OCI-LY1 (cell line): ENCODE data around the gene LPCAT2.

Experiments used
- H2AFZ ChIP-seq: fragments of 200-600 bp; sonication (generic), shearing (Covaris generic); 2 replicates; pipeline ENCODE4 v1.6.0; 2014; ENCODE audit warnings: antibody characterized with exemption, mild to moderate bottlenecking, low read length
- H3F3A ChIP-seq: fragments of 200-600 bp; sonication (generic), shearing (Covaris generic); 2 replicates; pipeline ENCODE4 v1.6.0; 2014; ENCODE audit warnings: mild to moderate bottlenecking, antibody characterized with exemption, low read length, moderate library complexity; ENCODE audit not compliant: insufficient read depth
- H3K27ac ChIP-seq: fragments of 200-600 bp; sonication (generic); 2 replicates; pipeline ENCODE4 v1.5.1; 2014; ENCODE audit warnings: low read length, mixed run types, mild to moderate bottlenecking, low read depth; ENCODE audit not compliant: poor library complexity, severe bottlenecking
- H3K27me3 ChIP-seq: fragments of 200-600 bp; sonication (generic); 2 replicates; pipeline ENCODE4 v1.6.0; 2014; ENCODE audit warnings: antibody characterized with exemption, mild to moderate bottlenecking, low read length, moderate library complexity; ENCODE audit not compliant: insufficient read depth
- H3K36me3 ChIP-seq: fragments of 200-600 bp; sonication (generic); 2 replicates; pipeline ENCODE4 v1.6.1; 2014; ENCODE audit warnings: mild to moderate bottlenecking, antibody characterized with exemption, low read length, moderate library complexity, mixed read lengths; ENCODE audit not compliant: insufficient read depth
- H3K4me1 ChIP-seq: fragments of 200-600 bp; sonication (generic); 2 replicates; pipeline ENCODE4 v1.5.1; 2014; ENCODE audit warnings: mild to moderate bottlenecking, low read length, moderate library complexity; ENCODE audit not compliant: insufficient read depth, severe bottlenecking
- H3K4me2 ChIP-seq: fragments of 200-600 bp; sonication (generic), shearing (Covaris generic); 2 replicates; pipeline ENCODE4 v1.6.1; 2014; ENCODE audit warnings: low read length
- H3K4me3 ChIP-seq: fragments of 200-600 bp; sonication (generic); 2 replicates; pipeline ENCODE4 v1.5.1; 2014; ENCODE audit warnings: low read length, low read depth, mild to moderate bottlenecking, mixed read lengths; ENCODE audit not compliant: poor library complexity, severe bottlenecking
- H3K79me2 ChIP-seq: fragments of 200-600 bp; shearing (Covaris generic); 2 replicates; pipeline ENCODE4 v1.6.1; 2016; ENCODE audit warnings: mixed run types, low read length, mixed read lengths; ENCODE audit not compliant: insufficient read depth
- H3K9ac ChIP-seq: fragments of 200-600 bp; sonication (generic), shearing (Covaris generic); 2 replicates; pipeline ENCODE4 v1.6.1; 2014; ENCODE audit warnings: mild to moderate bottlenecking, low read length, mixed read lengths
- H3K9me2 ChIP-seq: fragments of 200-600 bp; sonication (generic), shearing (Covaris generic); 2 replicates; pipeline ENCODE4 v1.6.1; 2014; ENCODE audit warnings: low read depth, mild to moderate bottlenecking, low read length, mixed read lengths
- H3K9me3 ChIP-seq: fragments of 200-600 bp; shearing (Covaris generic); 2 replicates; pipeline ENCODE4 v1.6.1; 2014; ENCODE audit warnings: low read length, mixed read lengths
- H4K20me1 ChIP-seq: fragments of 200-600 bp; sonication (generic), shearing (Covaris generic); 2 replicates; pipeline ENCODE4 v1.6.0; 2016; ENCODE audit warnings: mild to moderate bottlenecking, low read length; ENCODE audit not compliant: insufficient read depth
- CTCF ChIP-seq: fragments of 200-600 bp; sonication (generic), shearing (Covaris generic); IDR thresholded peaks from 2 replicates; pipeline ENCODE4 v1.5.1; 2017; ENCODE audit warnings: mild to moderate bottlenecking, antibody characterized with exemption, low read length, moderate library complexity, mixed read lengths
- EZH2 ChIP-seq: fragments of 200-600 bp; sonication (generic), shearing (Covaris generic); IDR thresholded peaks from 2 replicates; pipeline ENCODE4 v1.8.0; 2017; ENCODE audit warnings: borderline replicate concordance, mixed run types, mild to moderate bottlenecking, antibody characterized with exemption, low read length, moderate library complexity, mixed read lengths

The LPCAT2 gene

GRCh38 chr16:55468352-55468990 is 40.4 kb upstream of the LPCAT2 start:
- H3F3A ChIP-seq, result no peaks in the 10 kb centered on the region
- no peaks in the 10 kb centered on the region for H4K20me1 ChIP-seq
- no peaks in the 10 kb centered on the region for H3K9me2 ChIP-seq
- no peak overlapping the region for H3K27ac ChIP-seq
- H3K27me3 ChIP-seq, result no peaks in the 10 kb centered on the region
- TF ChIP-seq EZH2 (no peak), CTCF (no peak)
- H3K9ac ChIP-seq, result no peak overlapping the region
- no peaks in the 10 kb centered on the region for H3K36me3 ChIP-seq
- no peak overlapping the region for H3K4me2 ChIP-seq
- H3K9me3 ChIP-seq, result no peaks in the 10 kb centered on the region
- no peak overlapping the region for H3K4me3 ChIP-seq
- no peaks in the 10 kb centered on the region for H3K79me2 ChIP-seq
- H3K4me1 ChIP-seq, result no peaks in the 10 kb centered on the region
- H2AFZ ChIP-seq, result no peak overlapping the region

- TF ChIP-seq EZH2 (no peak), CTCF (no peak)
- H3K36me3 ChIP-seq, result no peaks in the 10 kb centered on the region
- H3K4me2 ChIP-seq, result no peak overlapping the region
- no peak overlapping the region for H3K27ac ChIP-seq
- no peaks in the 10 kb centered on the region for H3K4me1 ChIP-seq
- no peak overlapping the region for H3K9ac ChIP-seq
- no peaks in the 10 kb centered on the region for H4K20me1 ChIP-seq
- no peaks in the 10 kb centered on the region for H3K9me2 ChIP-seq
- no peaks in the 10 kb centered on the region for H3F3A ChIP-seq
- no peaks in the 10 kb centered on the region for H3K9me3 ChIP-seq
- no peaks in the 10 kb centered on the region for H3K27me3 ChIP-seq
- H2AFZ ChIP-seq, result no peak overlapping the region
- no peaks in the 10 kb centered on the region for H3K79me2 ChIP-seq
- no peak overlapping the region for H3K4me3 ChIP-seq
Observed at GRCh38 chr16:55469821-55470532, 38.9 kb upstream of the LPCAT2 start.

- TF ChIP-seq CTCF (no peak), EZH2 (no peak)
- Histone ChIP-seq H3F3A (no peaks in the 10 kb centered on the region), H3K4me2 (no peak overlapping the region), H4K20me1 (no peaks in the 10 kb centered on the region), H3K9me2 (no peaks in the 10 kb centered on the region), H2AFZ (no peak overlapping the region), H3K36me3 (no peaks in the 10 kb centered on the region), H3K79me2 (no peaks in the 10 kb centered on the region), H3K27me3 (no peaks in the 10 kb centered on the region), H3K4me3 (no peak overlapping the region), H3K4me1 (no peaks in the 10 kb centered on the region), H3K9ac (no peak overlapping the region), H3K27ac (no peak overlapping the region), H3K9me3 (no peaks in the 10 kb centered on the region)
Observed at GRCh38 chr16:55470533-55471371, 38.1 kb upstream of the LPCAT2 start.
